ENCODE data around the gene DDX18.
"Not testable (repeated sequence)": the region's sequence is repeated elsewhere in the genome, so short reads cannot be mapped to it uniquely, and the experiment has no call there.

Gene DDX18

GRCh38 chr2:117814417-117815264 lies at the start of gene DDX18:
TSS of gene DDX18 (plus strand) at chr2:117814691. CDS start at chr2:117814778, 87 bp downstream.
- peak within 1 kb of the TSS; percentile 87 for H3K27ac Mint-ChIP-seq
- H3K27me3 Mint-ChIP-seq: peaks cover 12% of the 10 kb centered on the region
- intact Hi-C loops (cut with micrococcal nuclease): no loop called here
- no peaks in the 10 kb centered on the region for H3K9me3 Mint-ChIP-seq
- H3K4me1 Mint-ChIP-seq (ENCODE audit: low read depth): peaks cover 17% of the 10 kb centered on the region
- peaks cover 38% of the 10 kb centered on the region for H3K36me3 Mint-ChIP-seq (ENCODE audit: low read depth)
- H3K4me3 Mint-ChIP-seq: peak within 1 kb of the TSS; percentile 96

- Mint-ChIP-seq H3K4me3 (no peak overlapping the region), H3K9me3 (no peaks in the 10 kb centered on the region), H3K36me3 (ENCODE audit: low read depth) (no peaks in the 10 kb centered on the region), H3K4me1 (ENCODE audit: low read depth) (no peaks in the 10 kb centered on the region), H3K27ac (no peak overlapping the region), H3K27me3 (no peaks in the 10 kb centered on the region)
- intact Hi-C loops (cut with micrococcal nuclease): no loop called here
These were observed 43.8 kb upstream of the DDX18 start for GRCh38 chr2:117770730-117771129.

DNA sequence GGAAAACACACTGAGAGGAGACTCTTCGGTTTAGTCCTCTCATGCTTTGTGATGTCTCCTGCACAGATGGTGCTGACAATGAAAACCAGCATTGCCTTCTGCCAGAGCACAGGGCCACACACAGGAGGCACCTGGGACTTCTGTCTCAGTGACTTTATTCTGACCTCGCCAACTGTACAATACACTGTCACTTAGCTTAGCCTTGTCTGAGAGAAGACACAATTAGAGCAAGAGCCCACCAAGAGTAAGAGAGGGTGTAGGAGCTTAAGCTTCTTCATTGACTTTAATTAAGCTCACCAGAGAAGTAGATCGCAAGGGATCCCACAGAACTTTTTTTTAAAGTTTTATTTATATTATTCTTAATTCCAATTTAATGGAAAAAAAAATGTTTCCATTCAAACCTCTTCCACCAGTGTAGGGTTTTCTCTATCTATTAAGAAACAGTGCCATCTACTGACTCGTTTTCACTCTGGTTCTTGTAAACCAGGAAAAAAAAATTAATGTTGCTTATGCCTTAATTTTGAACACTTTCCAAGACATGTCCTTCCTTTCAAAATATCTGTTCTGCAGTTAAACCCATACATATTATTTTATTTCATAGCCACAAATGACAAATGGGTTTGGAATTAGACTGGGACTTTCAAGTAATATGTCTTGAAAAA lies 42.4 kb upstream of the DDX18 start:
- intact Hi-C loops (cut with micrococcal nuclease): no loop called here
- Mint-ChIP-seq H3K27me3 (no peaks in the 10 kb centered on the region), H3K36me3 (ENCODE audit: low read depth) (no peaks in the 10 kb centered on the region), H3K4me1 (ENCODE audit: low read depth) (no peaks in the 10 kb centered on the region), H3K27ac (no peak overlapping the region), H3K9me3 (no peaks in the 10 kb centered on the region), H3K4me3 (no peak overlapping the region)

DNA sequence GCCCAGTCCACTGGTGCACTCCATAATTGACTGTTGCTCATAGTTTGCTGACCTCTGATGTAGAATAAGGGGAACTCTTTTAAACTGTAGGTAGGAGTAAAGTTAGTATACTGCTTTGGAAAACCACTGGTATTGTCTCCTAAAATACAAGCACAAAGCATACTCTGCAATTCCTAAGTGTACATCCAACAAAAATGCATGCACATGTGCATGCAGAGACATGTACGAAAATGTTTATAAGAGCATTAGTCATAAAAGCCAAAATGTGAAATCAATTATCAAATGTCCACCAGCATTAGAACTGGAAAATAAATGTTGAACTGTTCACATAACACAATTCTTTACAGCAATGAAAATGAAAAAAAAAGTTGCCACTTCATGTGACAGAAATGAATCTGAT lies 39.8 kb upstream of the DDX18 start:
- Mint-ChIP-seq H3K4me1 (ENCODE audit: low read depth) (no peaks in the 10 kb centered on the region), H3K9me3 (no peaks in the 10 kb centered on the region), H3K27me3 (no peaks in the 10 kb centered on the region), H3K4me3 (no peak overlapping the region), H3K27ac (no peak overlapping the region), H3K36me3 (ENCODE audit: low read depth) (no peaks in the 10 kb centered on the region)
- intact Hi-C loops (cut with micrococcal nuclease): no loop called here

- no peaks in the 10 kb centered on the region for H3K36me3 Mint-ChIP-seq (ENCODE audit: low read depth)
- no peaks in the 10 kb centered on the region for H3K9me3 Mint-ChIP-seq
- no peaks in the 10 kb centered on the region for H3K4me1 Mint-ChIP-seq (ENCODE audit: low read depth)
- no peak overlapping the region for H3K4me3 Mint-ChIP-seq
- H3K27ac Mint-ChIP-seq: no peak overlapping the region
- no peaks in the 10 kb centered on the region for H3K27me3 Mint-ChIP-seq
- intact Hi-C loops (cut with micrococcal nuclease): no loop called here
These were observed 38.7 kb upstream of the DDX18 start for GRCh38 chr2:117775703-117776219.

GRCh38 chr2:117776888-117777287 lies 37.6 kb upstream of the DDX18 start:
- H3K36me3 Mint-ChIP-seq (ENCODE audit: low read depth): no peaks in the 10 kb centered on the region
- no peaks in the 10 kb centered on the region for H3K9me3 Mint-ChIP-seq
- peaks cover 2% of the 10 kb centered on the region for H3K27me3 Mint-ChIP-seq
- H3K4me1 Mint-ChIP-seq (ENCODE audit: low read depth): no peaks in the 10 kb centered on the region
- H3K27ac Mint-ChIP-seq: no peak overlapping the region
- no peak overlapping the region for H3K4me3 Mint-ChIP-seq
- intact Hi-C loops (cut with micrococcal nuclease): no loop called here

GRCh38 chr2:117785740-117786139 lies 28.8 kb upstream of the DDX18 start:
- Mint-ChIP-seq H3K4me3 (no peak overlapping the region), H3K27me3 (peaks cover 2% of the 10 kb centered on the region), H3K9me3 (peaks cover 9% of the 10 kb centered on the region), H3K27ac (no peak overlapping the region), H3K4me1 (ENCODE audit: low read depth) (no peaks in the 10 kb centered on the region), H3K36me3 (ENCODE audit: low read depth) (no peaks in the 10 kb centered on the region)
- intact Hi-C loops (cut with micrococcal nuclease): no loop called here

DNA sequence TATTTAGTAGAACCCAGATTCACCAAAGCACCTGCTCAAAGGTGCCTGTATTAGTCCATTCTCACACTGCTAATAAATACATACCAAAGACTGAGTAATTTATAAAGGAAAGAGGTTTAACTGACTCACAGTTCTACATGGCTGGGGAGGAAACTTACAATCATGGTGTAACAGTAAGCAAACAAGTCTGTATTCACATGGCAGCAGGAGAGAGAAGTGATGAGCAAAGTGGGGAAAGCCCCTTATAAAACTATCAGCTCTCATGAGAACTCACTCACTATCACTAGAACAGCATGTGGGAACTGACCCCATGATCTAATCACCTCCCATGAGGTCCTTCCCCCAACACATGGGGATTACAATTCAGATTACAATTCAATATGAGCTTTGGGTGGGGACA lies 28.0 kb upstream of the DDX18 start:
- no peak overlapping the region for H3K27ac Mint-ChIP-seq
- intact Hi-C loops (cut with micrococcal nuclease): no loop called here
- no peaks in the 10 kb centered on the region for H3K36me3 Mint-ChIP-seq (ENCODE audit: low read depth)
- H3K9me3 Mint-ChIP-seq: peaks cover 9% of the 10 kb centered on the region
- H3K4me1 Mint-ChIP-seq (ENCODE audit: low read depth): no peaks in the 10 kb centered on the region
- H3K27me3 Mint-ChIP-seq: no peaks in the 10 kb centered on the region
- no peak overlapping the region for H3K4me3 Mint-ChIP-seq

GRCh38 chr2:117789505-117789904 lies 25.0 kb upstream of the DDX18 start:
- H3K36me3 Mint-ChIP-seq (ENCODE audit: low read depth): no peaks in the 10 kb centered on the region
- H3K27ac Mint-ChIP-seq: no peak overlapping the region
- intact Hi-C loops (cut with micrococcal nuclease): no loop called here
- H3K9me3 Mint-ChIP-seq: peaks cover 9% of the 10 kb centered on the region
- H3K4me1 Mint-ChIP-seq (ENCODE audit: low read depth): no peaks in the 10 kb centered on the region
- peaks cover 3% of the 10 kb centered on the region for H3K27me3 Mint-ChIP-seq
- no peak overlapping the region for H3K4me3 Mint-ChIP-seq

GRCh38 chr2:117794668-117795067 lies 19.8 kb upstream of the DDX18 start:
- Mint-ChIP-seq H3K4me3 (no peak overlapping the region), H3K36me3 (ENCODE audit: low read depth) (no peaks in the 10 kb centered on the region), H3K27me3 (peaks cover 5% of the 10 kb centered on the region), H3K27ac (no peak overlapping the region), H3K9me3 (peaks cover 6% of the 10 kb centered on the region), H3K4me1 (ENCODE audit: low read depth) (no peaks in the 10 kb centered on the region)
- intact Hi-C loops (cut with micrococcal nuclease): no loop called here

DNA sequence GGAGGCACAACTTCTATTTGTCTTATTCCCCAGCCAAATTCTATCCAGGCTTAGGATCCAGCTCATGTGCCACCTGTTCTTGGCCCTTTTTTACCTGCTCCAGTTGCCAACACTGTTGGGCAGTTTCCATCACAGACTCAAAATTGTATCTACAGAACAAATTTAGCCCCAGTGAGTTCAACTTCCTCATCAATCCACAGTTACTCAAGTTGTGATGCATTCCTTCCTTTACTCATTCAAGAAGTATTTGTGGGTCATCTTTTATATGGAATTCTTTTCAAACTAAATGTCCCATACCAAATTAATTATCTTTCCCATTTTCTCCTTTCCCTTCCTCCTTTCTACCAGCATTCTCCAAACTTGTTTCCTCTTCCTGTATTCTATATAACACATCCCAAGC lies 12.7 kb upstream of the DDX18 start:
- Mint-ChIP-seq H3K36me3 (ENCODE audit: low read depth) (no peaks in the 10 kb centered on the region), H3K4me3 (no peak overlapping the region), H3K27ac (no peak overlapping the region), H3K4me1 (ENCODE audit: low read depth) (peaks cover 5% of the 10 kb centered on the region), H3K27me3 (peaks cover 33% of the 10 kb centered on the region), H3K9me3 (no peaks in the 10 kb centered on the region)
- intact Hi-C loops (cut with micrococcal nuclease): no loop called here

GRCh38 chr2:117803644-117804325 lies 10.7 kb upstream of the DDX18 start:
- H3K4me1 Mint-ChIP-seq (ENCODE audit: low read depth); H3K9me3 Mint-ChIP-seq; H3K27ac Mint-ChIP-seq; intact Hi-C loops (cut with micrococcal nuclease); H3K36me3 Mint-ChIP-seq (ENCODE audit: low read depth): not testable (repeated sequence)
- Mint-ChIP-seq H3K27me3 (peaks cover 33% of the 10 kb centered on the region), H3K4me3 (peak overlapping the region; percentile 51)

- no peak overlapping the region for H3K27ac Mint-ChIP-seq
- peaks cover 12% of the 10 kb centered on the region for H3K27me3 Mint-ChIP-seq
- no peak overlapping the region for H3K4me3 Mint-ChIP-seq
- intact Hi-C loops (cut with micrococcal nuclease): no loop called here
- no peaks in the 10 kb centered on the region for H3K9me3 Mint-ChIP-seq
- H3K4me1 Mint-ChIP-seq (ENCODE audit: low read depth): peaks cover 14% of the 10 kb centered on the region
- peaks cover 16% of the 10 kb centered on the region for H3K36me3 Mint-ChIP-seq (ENCODE audit: low read depth)
These were observed 2.0 kb upstream of the DDX18 start for GRCh38 chr2:117812443-117812842.

DNA sequence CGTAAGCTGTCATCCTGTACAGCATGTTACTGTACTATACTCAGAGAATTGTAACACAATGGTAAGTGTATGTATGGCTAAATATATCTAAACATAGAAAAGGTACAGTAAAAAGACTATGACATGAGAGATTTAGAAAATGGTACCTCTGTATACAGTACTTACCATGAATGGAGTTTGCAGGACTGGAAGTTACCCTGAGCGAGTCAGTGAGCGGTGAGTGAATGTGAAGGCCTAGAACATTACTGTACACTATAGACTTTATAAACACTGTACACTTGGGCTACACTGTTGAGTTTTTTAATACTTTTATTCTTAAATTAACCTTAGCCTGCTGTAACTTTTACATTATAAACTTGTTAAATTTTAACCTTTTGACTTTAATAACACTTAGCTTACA lies 1.5 kb downstream of the DDX18 start:
- peaks cover 17% of the 10 kb centered on the region for H3K4me1 Mint-ChIP-seq (ENCODE audit: low read depth)
- H3K9me3 Mint-ChIP-seq: no peaks in the 10 kb centered on the region
- H3K27me3 Mint-ChIP-seq: peaks cover 6% of the 10 kb centered on the region
- no peak overlapping the region for H3K27ac Mint-ChIP-seq
- H3K4me3 Mint-ChIP-seq: no peak overlapping the region
- H3K36me3 Mint-ChIP-seq (ENCODE audit: low read depth): peaks cover 51% of the 10 kb centered on the region
- intact Hi-C loops (cut with micrococcal nuclease): no loop called here
